HG02973 (cell line): ENCODE results near the gene HS1BP3.

ENCODE experiments used
- ATAC-seq: cut with Tn5 transposase; IDR thresholded peaks from one replicate; pipeline ENCODE4 v1.9.1; 2021; ENCODE audit warnings: moderate library complexity; ENCODE audit not compliant: unreplicated experiment

HS1BP3 gene

GRCh38 chr2:20664071-20664390, 13.1 kb upstream of the HS1BP3 start:
- no peak for ATAC-seq

- no peak for ATAC-seq
These were observed 12.5 kb upstream of the HS1BP3 start for GRCh38 chr2:20663196-20664070.

- no peak for ATAC-seq
These were observed 11.5 kb upstream of the HS1BP3 start for GRCh38 chr2:20662308-20662937.

- ATAC-seq, result peak; percentile 63
These were observed 10.8 kb upstream of the HS1BP3 start for GRCh38 chr2:20661421-20662307.

GRCh38 chr2:20660506-20661420, 9.9 kb upstream of the HS1BP3 start:
- no peak for ATAC-seq

GRCh38 chr2:20657522-20658235, 6.8 kb upstream of the HS1BP3 start:
- ATAC-seq, result no peak

- no peak for ATAC-seq
These were observed 5.7 kb upstream of the HS1BP3 start for GRCh38 chr2:20656561-20656960.

GRCh38 chr2:20654535-20654813, 3.6 kb upstream of the HS1BP3 start:
- ATAC-seq, result no peak

GRCh38 chr2:20653695-20654534, 3.0 kb upstream of the HS1BP3 start:
- no peak for ATAC-seq

- ATAC-seq, result no peak
These were observed 2.0 kb upstream of the HS1BP3 start for GRCh38 chr2:20652673-20653575.

GRCh38 chr2:20652141-20652540, 1.2 kb upstream of the HS1BP3 start:
- no peak for ATAC-seq

GRCh38 chr2:20651731-20652099, 817 bp upstream of the HS1BP3 start:
- ATAC-seq, result no peak

GRCh38 chr2:20650393-20650876, 463 bp downstream of the HS1BP3 start:
- peak; percentile 2 for ATAC-seq

- no peak for ATAC-seq
These were observed 922 bp downstream of the HS1BP3 start for GRCh38 chr2:20649976-20650375.

GRCh38 chr2:20649576-20649975, 1.3 kb downstream of the HS1BP3 start:
- ATAC-seq, result no peak

- no peak for ATAC-seq
These were observed 2.1 kb downstream of the HS1BP3 start for GRCh38 chr2:20648831-20649230.

- ATAC-seq, result no peak
These were observed 2.7 kb downstream of the HS1BP3 start for GRCh38 chr2:20648206-20648605.

GRCh38 chr2:20647738-20648137, 3.2 kb downstream of the HS1BP3 start:
- ATAC-seq, result no peak
